Activated CD4-positive, alpha-beta T cell treated with anti-CD3 and anti-CD28 coated beads, Interleukin-2, amount 50 U/mL, for 1 hour (primary cell): ENCODE results near the gene POLD2.

Experiments
- DNase-seq: peaks from one replicate; pipeline ENCODE4 v3.0.0-alpha.2; 2020

The POLD2 gene

GRCh38 chr7:44151956-44152355, 28.6 kb upstream of the POLD2 start:
- no peak for DNase-seq

DNA sequence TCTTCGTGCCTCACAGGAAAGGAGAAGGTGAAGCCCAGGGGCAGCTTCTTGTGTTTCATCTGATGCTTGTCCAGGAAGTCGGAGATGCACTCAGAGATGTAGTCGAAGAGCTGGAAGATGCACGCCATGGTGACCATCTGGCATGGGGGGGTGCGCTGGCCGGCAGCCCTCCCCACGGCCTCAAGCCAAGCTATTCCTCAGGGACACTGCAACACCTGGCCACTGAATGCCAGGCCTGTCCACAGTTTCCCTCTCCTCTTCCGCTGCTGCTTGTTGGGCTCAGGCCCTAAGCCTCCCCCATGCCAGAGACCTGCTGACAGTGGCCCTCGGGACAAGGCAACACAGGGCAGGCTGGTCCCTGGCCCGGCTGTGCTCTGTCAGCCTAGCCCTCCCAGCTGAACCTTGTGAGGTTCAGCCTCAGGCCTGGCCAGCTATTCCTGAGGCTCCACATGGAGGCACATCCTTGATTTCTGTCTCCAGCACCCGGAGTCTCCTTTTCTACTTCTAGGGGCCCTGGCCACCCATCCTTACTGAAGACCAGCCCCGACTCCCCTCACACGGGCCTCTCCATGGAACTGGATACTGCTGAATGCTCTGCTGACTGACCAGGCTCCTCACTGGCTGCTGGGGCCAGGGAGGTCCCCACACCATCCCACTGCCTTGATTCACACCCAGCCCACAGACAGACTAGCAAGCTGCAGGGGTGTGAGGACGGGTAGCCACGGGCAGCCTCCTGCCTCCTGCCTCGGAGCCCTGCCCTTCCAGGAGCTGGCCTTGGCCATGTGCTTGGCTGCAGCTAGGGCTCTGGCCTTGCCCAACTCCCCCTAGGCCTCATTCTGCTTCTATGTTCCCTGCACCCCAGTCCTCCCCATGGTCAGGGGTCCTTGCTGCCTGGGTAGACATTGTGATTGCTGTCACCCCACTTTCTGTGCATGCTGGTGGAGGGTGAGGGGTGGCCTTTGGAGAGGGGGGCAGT, 27.9 kb upstream of the POLD2 start:
- no peak for DNase-seq

GRCh38 chr7:44150466-44150832, 27.1 kb upstream of the POLD2 start:
- DNase-seq, result no peak

- DNase-seq, result no peak
Observed at GRCh38 chr7:44149571-44150465, 26.5 kb upstream of the POLD2 start.

DNA sequence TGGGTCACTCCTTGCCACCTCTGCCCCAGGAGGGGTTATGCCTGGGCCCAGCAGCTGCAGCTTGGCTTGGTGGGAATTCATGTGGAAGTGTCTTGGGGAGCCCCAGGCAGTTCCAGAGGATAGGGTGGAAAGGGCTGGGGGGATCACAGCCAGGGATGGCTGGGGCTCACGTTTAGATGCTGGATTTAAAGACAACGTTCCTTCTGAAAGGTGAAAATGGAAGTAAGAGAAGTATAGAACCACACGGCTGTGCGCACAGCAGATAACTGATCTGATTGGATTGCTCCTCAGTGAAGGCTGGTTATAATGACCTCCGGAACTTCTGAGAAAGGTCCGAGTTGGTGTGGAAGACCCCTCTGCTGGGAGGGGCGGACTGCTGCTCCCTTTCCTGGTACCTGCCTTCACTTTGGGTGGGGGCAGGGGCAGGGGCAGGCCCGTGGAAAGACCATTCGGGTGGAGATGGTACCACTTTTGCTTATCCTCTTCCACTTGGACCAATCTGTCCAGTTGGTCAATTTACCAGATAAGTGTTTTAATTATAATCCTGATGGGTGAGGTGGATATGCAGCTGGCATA, 25.7 kb upstream of the POLD2 start:
- DNase-seq, result no peak

DNA sequence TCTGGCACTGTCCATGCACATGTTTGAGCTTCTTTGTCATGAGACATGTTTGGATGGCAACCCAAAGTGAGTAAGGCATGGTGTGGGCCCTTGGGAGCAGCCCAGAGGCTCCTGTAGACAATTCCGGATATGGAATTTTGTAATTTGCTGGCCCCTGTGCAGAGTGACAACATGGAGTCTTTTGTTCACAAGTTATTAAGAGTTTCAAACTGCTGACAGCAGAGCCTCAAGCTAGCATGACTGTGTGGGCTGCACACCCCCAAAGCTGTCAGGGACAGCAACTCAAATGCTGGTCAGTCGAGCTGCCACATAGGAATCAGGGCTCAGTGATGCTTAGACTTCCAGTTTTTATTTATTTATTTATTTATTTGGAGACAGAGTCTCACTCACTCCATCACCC, 24.8 kb upstream of the POLD2 start:
- DNase-seq, result no peak

GRCh38 chr7:44147026-44147991, 24.0 kb upstream of the POLD2 start:
- no peak for DNase-seq

DNA sequence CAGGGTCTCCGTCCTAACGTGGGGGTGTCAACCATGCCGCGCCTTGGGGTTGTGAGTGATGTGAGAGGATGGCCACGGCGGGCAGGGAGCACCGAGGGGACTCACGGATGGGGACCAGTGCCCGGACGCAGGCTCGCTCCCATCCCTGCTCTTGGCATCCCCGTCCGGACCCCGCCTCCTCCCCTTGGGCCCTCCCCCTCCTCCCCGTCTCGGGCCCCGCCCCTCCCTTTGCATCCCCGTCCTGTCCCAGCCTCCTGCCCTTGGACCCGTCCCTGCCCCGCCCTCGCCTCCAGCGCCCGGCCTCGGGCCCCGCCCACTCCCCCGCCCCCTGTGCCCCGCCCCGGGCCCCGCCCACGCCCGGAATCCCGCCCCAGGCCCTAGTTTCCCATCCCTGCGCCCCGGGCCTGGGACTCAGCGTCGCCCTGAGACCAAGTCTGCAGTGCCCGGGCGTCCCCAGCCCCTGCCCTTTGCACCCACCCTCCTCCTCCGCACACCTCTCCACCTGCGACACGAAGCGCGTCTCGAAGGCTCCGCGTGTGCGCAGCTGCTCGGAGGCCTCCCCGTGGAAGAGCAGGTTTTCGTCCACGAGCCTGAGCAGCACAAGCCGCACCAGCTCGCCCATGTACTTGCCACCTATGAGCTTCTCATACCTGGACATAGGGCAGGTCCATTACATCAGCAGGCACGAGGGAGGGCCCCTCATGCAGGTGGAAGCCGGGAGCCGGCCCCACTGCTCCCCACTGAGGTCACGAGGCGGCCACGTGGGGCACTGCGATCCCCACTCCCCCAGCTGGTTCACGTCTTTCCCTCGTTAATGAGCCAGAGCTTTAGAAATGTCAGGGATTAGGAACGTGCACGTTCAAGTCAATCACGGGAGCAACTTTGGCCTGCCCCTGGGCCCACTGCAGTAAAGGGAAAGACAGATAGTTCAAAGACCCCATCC, 22.9 kb upstream of the POLD2 start:
- peak; percentile 40 for DNase-seq

DNA sequence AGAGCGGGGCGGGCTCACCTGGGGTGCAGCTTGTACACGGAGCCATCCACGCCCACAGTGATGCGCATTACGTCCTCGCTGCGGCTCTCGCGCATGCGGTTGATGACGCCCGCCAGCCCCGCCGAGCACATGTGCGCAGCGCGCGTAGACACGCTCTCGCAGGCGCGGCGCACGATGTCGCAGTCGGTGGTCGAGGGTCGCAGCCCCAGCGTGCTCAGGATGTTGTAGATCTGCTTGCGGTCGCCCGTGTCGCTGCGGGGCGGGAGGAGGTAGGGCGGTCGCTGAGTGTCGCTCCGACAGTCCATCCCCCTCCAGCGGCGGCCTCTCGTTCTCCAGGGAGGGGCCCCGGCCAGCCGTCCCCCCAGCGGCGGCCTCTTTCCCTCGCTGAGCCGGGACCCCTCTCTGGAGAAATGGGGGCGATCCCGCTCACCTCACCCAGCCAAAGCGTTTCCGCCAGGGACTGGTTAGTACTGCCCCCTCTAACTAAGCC, 22.2 kb upstream of the POLD2 start:
- DNase-seq, result peak; percentile 48

GRCh38 chr7:44144968-44145478, 21.7 kb upstream of the POLD2 start:
- DNase-seq, result no peak

DNA sequence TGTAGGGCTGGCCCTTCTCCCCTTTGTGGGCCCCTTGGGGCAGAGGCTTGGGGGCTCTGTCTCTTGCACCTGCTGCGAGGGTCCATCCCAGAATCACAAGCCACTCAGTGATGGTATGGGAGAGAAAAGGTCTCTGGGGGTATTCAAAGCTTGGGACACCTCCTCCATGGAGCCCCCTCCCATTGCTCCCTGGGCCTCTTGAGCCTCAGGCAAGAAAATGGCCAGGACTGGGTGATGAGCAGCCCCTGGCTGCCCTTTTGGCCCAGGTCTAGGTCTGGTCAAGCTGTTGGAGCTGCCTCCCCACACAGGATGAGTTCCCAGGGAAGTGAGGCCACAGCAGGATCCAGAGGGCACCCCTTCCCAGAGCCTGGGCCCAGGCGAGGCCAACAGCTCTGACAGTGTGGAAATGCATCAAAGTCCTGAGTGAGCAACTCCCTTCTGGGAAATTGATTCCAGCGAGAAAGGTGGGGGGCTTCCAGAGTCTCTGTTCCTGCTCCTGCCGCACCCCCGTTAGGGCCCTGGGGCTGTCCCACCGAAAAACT, 21.1 kb upstream of the POLD2 start:
- DNase-seq, result no peak

GRCh38 chr7:44143646-44144250, 20.4 kb upstream of the POLD2 start:
- DNase-seq, result no peak

DNA sequence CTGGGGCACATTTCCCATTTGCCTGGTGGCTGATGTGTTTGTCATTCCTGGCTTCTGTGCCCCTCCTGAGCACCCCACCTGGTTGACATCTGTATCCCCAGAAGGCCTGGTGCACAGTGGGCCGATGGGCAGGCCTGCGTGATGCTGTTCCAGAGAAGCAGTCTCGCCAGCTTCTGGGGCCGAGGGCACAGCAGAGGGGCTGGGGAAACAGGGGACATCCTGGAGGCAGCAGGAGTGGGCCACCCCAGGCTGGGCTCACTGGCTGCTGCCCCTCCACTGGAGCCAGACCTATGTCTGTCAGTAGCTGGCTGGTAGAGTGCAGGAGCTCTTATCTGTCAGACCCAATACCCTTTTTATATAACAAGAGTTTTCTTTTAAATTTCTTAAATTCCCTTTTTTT, 18.7 kb upstream of the POLD2 start:
- DNase-seq, result no peak

DNA sequence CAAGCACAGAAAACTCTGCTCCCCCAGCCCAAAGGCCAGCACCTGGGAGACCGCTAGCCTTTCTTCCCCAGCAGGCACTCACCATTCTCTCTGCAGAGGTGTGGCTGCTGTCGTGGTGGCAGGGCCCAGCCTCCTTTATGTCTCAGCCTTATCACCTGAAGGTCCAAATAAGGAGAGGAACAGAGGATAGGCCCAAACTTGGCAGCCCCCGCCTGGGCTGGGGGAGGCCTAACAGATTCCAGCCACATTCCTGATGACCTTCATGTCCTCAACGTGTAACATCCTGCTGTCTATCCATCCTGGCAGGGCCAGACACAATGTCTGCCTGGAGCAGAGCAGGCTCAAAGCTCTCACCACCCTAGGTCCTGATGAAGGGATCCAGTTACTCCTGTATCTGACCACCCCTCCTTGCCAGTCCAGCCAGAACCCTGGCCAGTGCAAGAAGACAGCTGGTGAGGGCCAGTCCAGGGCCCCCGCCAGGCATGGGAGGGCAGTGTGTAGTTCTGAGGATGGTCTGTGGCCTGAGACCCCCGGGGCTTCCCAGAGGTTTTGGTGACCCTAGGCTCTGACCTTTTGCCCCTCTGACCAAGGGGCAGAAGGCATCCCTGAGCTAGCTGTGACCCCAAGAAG, 18.0 kb upstream of the POLD2 start, which contains the start of gene MYL7:
Gene MYL7 (minus strand): TSS at position 112 of the 630 bp plus-strand sequence. CDS start 27 bp downstream, at position 85.
- no peak for DNase-seq

DNA sequence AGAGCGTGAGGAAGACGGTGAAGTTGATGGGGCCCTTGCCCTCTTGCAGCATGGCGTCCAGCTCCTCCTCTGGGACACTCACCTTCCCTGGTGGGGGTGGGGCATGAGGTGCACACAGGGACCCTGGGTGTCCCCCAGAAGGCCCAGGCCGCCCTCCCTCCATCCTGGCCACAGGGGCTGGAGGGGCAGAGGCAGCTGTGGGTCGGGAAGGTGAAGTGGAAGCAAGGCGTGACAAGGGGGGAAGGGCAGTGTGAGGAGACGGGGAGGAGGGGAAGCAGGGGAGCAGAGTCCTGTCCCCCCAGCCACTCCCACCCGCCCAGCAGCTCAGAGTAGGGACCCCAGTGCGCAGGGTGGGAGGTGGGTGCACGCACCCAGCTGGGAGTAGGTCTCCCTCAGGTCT, 17.0 kb upstream of the POLD2 start:
- DNase-seq, result no peak

DNA sequence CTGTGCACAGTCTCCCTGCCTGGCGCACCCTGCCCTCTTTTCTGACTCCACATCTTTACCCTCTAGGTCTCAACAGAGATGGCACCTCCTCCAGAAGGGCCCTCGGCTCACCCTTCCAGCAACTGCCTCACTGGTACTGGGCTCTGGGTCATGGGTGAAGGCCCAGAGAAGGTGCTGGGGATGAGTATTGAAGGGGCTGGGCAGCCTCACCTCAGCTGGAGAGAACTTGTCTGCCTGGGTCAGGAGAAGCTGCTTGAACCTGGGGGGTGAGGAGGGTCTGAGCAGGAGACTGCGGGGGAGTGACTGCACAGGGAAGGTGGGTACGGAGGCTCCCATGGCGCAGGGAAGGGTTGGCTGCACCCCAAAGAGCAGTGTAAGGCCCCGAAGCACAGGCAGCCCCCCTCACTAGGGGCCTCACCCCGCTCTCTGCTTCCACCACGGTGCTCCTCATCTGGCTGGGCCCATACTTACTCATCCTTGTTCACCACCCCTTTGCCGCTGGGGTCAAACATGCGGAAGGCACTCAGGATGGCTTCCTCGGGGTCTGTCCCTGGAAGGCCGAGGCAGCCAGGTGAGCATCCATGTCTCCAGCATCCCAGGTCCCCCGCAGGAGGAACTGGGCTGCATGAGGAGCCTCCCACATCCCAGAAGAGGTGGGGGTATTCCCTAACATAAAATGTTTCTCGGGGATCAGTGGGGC, 16.1 kb upstream of the POLD2 start:
- no peak for DNase-seq

- no peak for DNase-seq
Observed at GRCh38 chr7:44138698-44139097, 15.3 kb upstream of the POLD2 start.

DNA sequence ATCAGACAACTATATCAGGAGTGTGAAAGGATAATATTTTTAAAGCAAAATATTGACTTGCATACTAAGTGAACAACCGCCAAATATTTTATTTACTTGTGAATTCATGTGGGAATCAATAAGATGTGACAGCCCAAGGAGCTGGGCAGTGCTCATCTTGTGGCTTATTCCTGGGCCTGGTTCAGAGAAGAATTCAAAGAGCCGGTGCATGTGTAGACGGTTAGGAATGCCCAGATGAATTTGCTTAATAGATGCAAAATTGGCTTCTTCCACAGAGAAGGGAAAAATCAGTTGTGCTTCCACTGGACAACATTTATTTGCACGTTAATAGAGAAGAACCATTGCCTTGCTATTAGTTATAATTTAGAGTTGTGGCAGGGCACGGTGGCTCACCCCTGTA, 13.4 kb upstream of the POLD2 start:
- DNase-seq, result no peak
